ENCODE data around the gene TSPAN32.
"Not testable (repeated sequence)": the region's sequence is repeated elsewhere in the genome, so short reads cannot be mapped to it uniquely, and the experiment has no call there.

TSPAN32 gene

DNA sequence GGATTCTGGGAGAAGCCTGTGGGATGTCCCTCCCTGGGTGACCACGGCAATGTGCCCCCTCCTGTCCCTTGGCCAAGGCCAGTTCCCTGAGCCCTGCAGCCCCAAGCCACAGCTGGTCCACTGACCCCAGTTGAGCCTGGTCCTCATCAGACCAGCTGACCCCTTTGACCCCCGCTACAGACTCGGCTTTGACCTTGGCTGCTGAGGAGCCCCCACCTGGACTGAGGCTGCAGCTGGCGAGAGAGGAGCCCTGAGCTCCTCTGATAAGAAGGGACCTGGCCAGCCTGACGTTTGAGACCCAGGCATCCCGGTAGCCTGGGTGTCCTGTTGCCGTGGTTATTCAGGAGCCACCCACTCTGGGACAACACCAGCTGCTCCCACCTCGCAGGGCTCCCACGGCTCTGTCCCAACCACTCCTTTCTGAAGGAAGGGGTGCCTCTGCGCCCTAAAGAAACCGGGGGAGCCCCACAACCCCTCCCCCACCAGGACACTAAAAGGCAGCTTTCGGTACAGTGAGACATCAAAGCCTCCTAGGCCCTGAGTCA, 34.4 kb upstream of the TSPAN32 start:
- no peak for DNase-seq (ENCODE audit: low read depth)

DNA sequence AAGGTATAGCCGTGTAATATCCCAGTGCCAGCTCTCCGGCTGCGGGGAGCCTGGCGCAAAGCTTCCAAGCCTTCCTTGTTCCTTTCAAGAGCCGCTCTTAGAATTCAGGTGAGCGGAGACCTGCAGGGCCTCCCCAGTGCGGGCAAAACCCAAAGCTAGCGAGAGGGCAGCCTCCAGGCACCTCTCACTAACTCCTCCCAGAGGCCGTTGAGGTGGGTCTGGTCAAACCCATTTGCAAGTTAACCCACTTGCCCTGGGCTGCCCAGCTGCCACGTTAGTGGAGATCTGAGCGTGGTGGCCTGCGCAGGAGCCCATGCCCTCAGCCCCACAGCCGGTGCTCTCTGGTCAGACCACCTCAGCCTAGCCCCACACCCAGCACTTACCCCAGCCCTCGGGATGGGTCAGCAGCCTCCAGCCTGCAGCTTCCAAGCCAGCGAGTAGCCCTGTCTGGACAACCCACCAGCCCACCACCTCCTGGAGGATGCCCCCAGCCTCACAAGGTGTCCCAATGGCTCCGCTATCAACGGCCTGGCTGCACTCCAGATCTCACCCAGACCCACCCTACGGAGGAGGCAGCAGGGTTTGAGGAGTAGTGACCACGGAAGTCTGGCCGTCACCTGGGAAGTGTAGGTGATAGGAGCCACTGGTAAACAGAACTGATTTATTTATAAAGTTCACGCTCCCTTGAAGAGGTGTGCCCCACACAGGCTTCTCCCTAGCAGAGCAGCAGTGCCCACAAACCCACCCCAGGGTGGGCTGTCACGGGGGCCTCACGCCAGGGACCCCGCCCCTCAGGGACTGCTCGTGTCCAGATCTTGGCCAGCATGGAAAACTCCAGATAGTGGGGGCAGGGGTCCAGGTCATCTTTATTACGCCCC, 33.7 kb upstream of the TSPAN32 start:
- DNase-seq (ENCODE audit: low read depth) = no peak

- peak; percentile 20 for DNase-seq (ENCODE audit: low read depth)
These were observed 32.8 kb upstream of the TSPAN32 start for GRCh38 chr11:2268729-2269600.

- no peak for DNase-seq (ENCODE audit: low read depth)
These were observed 32.1 kb upstream of the TSPAN32 start for GRCh38 chr11:2269601-2270321.

DNA sequence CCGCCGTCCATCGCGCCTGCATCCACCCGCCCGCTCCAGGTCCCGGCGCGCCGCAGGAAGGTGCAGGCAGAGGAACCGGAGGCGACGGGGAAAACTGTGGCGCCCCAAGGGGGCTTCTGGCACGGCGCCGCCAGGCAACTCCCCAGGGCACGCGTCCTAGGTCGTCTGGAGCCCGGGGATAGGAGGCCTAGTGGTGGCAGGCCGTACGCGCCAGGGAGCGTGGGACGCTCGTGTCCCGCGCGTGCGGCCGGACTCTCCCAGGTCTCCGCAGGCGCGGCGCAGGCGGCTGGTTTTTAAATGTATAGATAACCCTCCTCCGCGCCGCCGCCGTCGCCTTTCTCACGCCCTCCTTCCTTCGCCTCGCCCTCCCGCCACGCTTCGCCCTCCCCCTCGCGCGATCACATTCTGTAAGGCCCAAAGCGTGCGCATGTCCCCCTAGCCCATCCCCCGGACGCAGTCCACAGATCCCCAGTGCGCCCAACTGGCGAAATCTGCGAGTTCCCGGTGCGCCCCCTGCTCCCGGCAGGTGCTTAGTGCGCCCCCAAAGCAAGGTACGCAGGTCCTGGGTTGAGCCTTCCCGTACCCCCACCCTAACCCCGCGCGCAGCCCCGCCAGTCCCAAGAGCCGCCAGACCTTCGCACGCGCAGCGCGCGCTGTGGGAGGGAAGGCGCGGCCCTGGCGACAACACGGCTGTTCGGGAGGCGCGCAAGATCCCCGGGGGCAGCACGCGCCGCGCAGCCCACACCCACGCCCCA, 31.3 kb upstream of the TSPAN32 start, which contains the start of gene ASCL2:
Gene ASCL2, minus strand, starts transcription at position 267 of the 755 bp plus-strand sequence. Its CDS starts 256 bp downstream, at position 11.
- DNase-seq (ENCODE audit: low read depth) = no peak

DNA sequence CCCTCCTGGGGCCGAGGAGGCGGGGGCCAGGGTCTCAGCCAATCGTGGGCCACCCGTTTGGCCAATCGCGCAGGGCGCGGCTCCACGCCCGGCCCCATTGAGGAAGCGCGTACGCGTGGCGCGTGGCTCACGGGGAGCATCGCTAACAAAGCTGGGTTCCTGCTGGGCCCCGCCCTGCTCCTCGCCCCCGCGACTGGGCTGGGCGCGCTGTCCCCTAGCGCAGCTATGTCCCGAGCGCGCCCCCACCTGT, 30.8 kb upstream of the TSPAN32 start:
- DNase-seq (ENCODE audit: low read depth) = no peak

- DNase-seq (ENCODE audit: low read depth) = no peak
These were observed 30.2 kb upstream of the TSPAN32 start for GRCh38 chr11:2271327-2272227.

DNA sequence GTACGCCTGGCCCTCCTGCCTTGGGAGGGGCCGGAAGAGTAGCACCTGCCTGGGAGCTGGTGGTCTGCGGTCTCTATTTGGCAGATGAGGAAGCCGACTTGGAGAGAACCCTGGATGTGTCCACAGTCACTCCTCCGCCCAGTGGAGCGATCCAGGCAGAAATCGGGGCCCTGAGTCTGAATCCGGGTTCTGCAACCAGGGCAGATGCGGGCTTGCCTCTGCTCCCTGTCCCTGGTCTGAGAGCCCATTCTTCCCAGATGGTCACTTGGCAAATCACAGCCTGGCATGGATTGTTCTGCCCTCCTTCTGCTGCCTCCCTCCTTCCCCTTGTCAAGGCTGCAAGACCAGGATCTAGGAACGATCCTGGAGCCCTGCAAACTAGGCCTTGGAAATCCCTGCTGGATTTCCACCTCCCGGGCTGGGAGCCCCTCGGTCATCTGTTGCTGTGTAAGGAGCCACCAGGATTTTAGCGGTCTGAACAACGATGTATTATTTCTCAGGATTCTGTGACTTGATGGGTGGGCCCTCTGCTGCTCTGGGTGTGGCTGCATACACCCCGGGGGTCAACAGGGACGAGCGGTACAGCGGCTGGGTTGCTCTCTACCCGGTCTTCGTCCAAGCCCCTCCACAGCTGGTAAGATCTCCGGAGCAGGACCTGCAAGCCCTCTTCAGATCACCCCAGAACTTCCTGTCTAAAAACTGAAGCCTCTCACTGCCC, 29.4 kb upstream of the TSPAN32 start:
- DNase-seq (ENCODE audit: low read depth) = no peak

GRCh38 chr11:2272946-2273280, 28.9 kb upstream of the TSPAN32 start:
- no peak for DNase-seq (ENCODE audit: low read depth)

DNA sequence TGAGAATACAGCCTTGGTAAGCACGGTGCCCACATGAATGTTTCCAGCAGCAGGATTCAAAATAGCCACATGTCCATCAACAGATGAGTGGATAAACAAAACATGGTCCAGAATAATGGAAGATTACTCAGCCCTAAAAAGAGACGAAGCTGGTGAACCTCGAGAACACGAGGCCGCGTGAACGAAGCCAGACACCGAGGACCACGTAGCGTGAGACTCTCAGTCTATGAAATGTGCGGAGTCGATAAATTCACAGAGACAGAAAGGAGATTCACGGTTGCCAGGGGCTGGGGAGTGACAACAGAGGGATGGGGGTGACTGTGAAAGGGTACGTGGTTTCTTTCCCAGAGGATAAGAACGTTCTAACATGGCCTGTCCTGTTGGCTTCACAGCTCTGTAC, 28.5 kb upstream of the TSPAN32 start:
- DNase-seq (ENCODE audit: low read depth) = no peak

GRCh38 chr11:2273771-2274170, 28.0 kb upstream of the TSPAN32 start:
- DNase-seq (ENCODE audit: low read depth) = no peak

DNA sequence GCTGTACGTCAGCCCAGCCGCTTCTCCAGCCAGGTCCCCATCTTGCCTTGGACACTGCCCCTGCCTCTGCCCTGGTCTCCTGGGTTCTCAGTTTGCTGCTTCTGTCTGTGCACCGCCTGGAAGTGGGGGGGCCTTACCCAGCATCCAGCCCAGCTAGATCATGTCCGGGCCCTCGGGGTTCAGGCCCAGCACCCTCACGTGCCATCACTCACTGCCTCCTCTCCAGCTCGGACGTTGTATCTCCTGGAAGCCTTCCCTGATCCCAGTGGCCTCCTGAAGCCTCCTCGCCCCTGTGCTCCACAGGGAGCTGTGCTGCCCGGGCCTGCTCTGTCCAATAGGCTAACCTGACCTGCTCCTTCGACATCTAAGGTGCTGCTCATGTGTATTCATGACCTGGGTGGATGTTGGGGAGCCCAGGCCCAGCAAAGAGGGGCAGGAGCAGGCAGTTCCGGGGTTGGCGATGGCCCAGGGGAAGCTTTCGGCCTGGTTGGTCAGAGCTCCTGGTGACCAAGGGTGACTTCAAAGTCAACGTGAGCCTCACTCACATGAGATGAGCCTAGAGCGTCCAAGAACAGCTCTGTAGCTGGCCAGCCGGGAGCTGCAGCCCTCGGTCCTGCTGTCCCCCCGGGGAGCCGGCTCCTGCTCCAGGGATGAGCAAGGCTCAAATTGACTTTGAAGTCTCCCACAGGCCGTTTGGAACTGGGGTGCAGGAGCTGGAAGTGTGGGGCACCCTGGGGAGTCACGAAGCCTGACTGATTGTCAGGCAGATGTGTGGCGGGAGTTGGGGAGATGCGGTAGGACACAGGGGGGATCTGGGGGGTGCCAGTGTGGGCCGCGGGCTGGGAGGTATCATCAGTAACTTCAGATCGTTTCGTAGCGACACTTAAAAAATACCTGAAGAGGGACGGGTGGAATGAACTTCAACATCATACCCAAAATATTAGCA, 26.2 kb upstream of the TSPAN32 start:
- no peak for DNase-seq (ENCODE audit: low read depth)

GRCh38 chr11:2276280-2277007, 25.4 kb upstream of the TSPAN32 start:
- no peak for DNase-seq (ENCODE audit: low read depth)

DNA sequence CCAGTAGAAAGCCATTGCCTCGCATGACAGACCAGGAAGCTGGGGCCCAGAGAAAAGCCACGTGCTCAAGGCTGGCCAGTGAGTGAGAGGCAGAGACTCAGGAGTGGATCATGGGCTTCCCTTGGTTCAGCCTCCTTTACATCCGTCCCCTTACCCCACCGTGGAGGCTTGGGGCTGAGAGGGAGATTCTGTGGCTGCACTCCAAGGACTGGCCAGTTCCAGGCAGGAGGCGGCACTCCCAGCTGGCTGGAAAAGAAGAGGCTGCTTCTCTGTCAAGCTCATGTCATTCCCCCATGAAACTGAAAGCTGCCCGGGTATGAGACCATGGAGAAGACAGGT, 24.8 kb upstream of the TSPAN32 start:
- DNase-seq (ENCODE audit: low read depth) = no peak

GRCh38 chr11:2277933-2278523, 23.8 kb upstream of the TSPAN32 start:
- DNase-seq (ENCODE audit: low read depth) = no peak

- DNase-seq (ENCODE audit: low read depth) = no peak
These were observed 21.6 kb upstream of the TSPAN32 start for GRCh38 chr11:2280208-2280607.

DNA sequence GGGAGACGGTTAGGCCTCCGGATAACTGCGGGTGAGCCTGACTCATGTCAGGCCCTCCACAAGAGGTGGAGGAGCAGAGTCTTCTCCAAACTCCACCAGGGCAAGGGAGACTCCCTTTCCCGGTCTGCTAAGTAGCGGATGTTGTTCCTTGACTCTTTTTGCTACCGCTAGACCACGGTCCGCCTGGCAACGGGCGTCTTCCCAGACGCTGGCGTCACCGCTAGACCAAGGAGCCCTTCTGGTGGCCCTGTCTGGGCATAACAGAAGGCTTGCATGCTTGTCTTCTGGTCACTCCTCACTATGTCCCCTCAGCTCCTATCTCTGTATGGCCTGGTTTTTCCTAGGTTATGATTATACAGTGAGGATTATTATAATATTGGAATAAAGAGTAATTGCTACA, 15.5 kb upstream of the TSPAN32 start:
- DNase-seq (ENCODE audit: low read depth) = not testable (repeated sequence)

GRCh38 chr11:2287091-2287490, 14.7 kb upstream of the TSPAN32 start:
- no peak for DNase-seq (ENCODE audit: low read depth)

Measured in stimulated activated CD8-positive, alpha-beta memory T cell treated with anti-CD3 and anti-CD28 coated beads, Interleukin-15, amount 100 ng/mL, for 1 hour (primary cell).